OCI-LY1 (cell line): Measurements from ENCODE around the gene DCBLD2.

Experiments
- H2AFZ ChIP-seq: fragments of 200-600 bp; sonication (generic), shearing (Covaris generic); 2 replicates; pipeline ENCODE4 v1.6.0; 2014; ENCODE audit warnings: antibody characterized with exemption, mild to moderate bottlenecking, low read length
- H3F3A ChIP-seq: fragments of 200-600 bp; sonication (generic), shearing (Covaris generic); 2 replicates; pipeline ENCODE4 v1.6.0; 2014; ENCODE audit warnings: mild to moderate bottlenecking, antibody characterized with exemption, low read length, moderate library complexity; ENCODE audit not compliant: insufficient read depth
- H3K27ac ChIP-seq: fragments of 200-600 bp; sonication (generic); 2 replicates; pipeline ENCODE4 v1.5.1; 2014; ENCODE audit warnings: low read length, mixed run types, mild to moderate bottlenecking, low read depth; ENCODE audit not compliant: poor library complexity, severe bottlenecking
- H3K27me3 ChIP-seq: fragments of 200-600 bp; sonication (generic); 2 replicates; pipeline ENCODE4 v1.6.0; 2014; ENCODE audit warnings: antibody characterized with exemption, mild to moderate bottlenecking, low read length, moderate library complexity; ENCODE audit not compliant: insufficient read depth
- H3K36me3 ChIP-seq: fragments of 200-600 bp; sonication (generic); 2 replicates; pipeline ENCODE4 v1.6.1; 2014; ENCODE audit warnings: mild to moderate bottlenecking, antibody characterized with exemption, low read length, moderate library complexity, mixed read lengths; ENCODE audit not compliant: insufficient read depth
- H3K4me1 ChIP-seq: fragments of 200-600 bp; sonication (generic); 2 replicates; pipeline ENCODE4 v1.5.1; 2014; ENCODE audit warnings: mild to moderate bottlenecking, low read length, moderate library complexity; ENCODE audit not compliant: insufficient read depth, severe bottlenecking
- H3K4me2 ChIP-seq: fragments of 200-600 bp; sonication (generic), shearing (Covaris generic); 2 replicates; pipeline ENCODE4 v1.6.1; 2014; ENCODE audit warnings: low read length
- H3K4me3 ChIP-seq: fragments of 200-600 bp; sonication (generic); 2 replicates; pipeline ENCODE4 v1.5.1; 2014; ENCODE audit warnings: low read length, low read depth, mild to moderate bottlenecking, mixed read lengths; ENCODE audit not compliant: poor library complexity, severe bottlenecking
- H3K79me2 ChIP-seq: fragments of 200-600 bp; shearing (Covaris generic); 2 replicates; pipeline ENCODE4 v1.6.1; 2016; ENCODE audit warnings: mixed run types, low read length, mixed read lengths; ENCODE audit not compliant: insufficient read depth
- H3K9ac ChIP-seq: fragments of 200-600 bp; sonication (generic), shearing (Covaris generic); 2 replicates; pipeline ENCODE4 v1.6.1; 2014; ENCODE audit warnings: mild to moderate bottlenecking, low read length, mixed read lengths
- H3K9me2 ChIP-seq: fragments of 200-600 bp; sonication (generic), shearing (Covaris generic); 2 replicates; pipeline ENCODE4 v1.6.1; 2014; ENCODE audit warnings: low read depth, mild to moderate bottlenecking, low read length, mixed read lengths
- H3K9me3 ChIP-seq: fragments of 200-600 bp; shearing (Covaris generic); 2 replicates; pipeline ENCODE4 v1.6.1; 2014; ENCODE audit warnings: low read length, mixed read lengths
- H4K20me1 ChIP-seq: fragments of 200-600 bp; sonication (generic), shearing (Covaris generic); 2 replicates; pipeline ENCODE4 v1.6.0; 2016; ENCODE audit warnings: mild to moderate bottlenecking, low read length; ENCODE audit not compliant: insufficient read depth
- EZH2 ChIP-seq: fragments of 200-600 bp; sonication (generic), shearing (Covaris generic); IDR thresholded peaks from 2 replicates; pipeline ENCODE4 v1.8.0; 2017; ENCODE audit warnings: borderline replicate concordance, mixed run types, mild to moderate bottlenecking, antibody characterized with exemption, low read length, moderate library complexity, mixed read lengths
- TF ChIP-seq, protein P1 (sequence below): fragments of 200-600 bp; sonication (generic), shearing (Covaris generic); IDR thresholded peaks from 2 replicates; pipeline ENCODE4 v1.5.1; 2017; ENCODE audit warnings: mild to moderate bottlenecking, antibody characterized with exemption, low read length, moderate library complexity, mixed read lengths

DCBLD2 gene

DNA sequence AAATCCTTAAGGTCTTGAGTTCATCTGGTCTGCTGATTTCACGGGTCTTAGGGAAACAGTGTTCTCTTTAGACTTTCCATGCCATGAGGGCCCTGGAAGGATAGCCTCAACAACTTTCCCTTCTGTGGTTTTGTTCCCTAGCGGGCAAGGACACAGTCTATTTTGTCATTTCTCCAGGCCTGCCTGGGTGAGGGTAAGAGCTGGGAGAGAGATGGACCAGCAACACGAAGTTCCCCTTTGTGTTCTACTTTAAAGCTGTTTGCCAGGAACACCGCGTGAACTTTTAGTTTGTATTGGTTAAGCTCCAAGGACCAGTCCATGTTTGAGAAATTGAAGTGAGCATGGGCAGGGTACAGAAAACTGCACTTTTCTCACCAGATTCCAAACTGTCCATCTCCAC is 117.5 kb downstream of the DCBLD2 start:
- no peaks in the 10 kb centered on the region for H3K4me1 ChIP-seq

DNA sequence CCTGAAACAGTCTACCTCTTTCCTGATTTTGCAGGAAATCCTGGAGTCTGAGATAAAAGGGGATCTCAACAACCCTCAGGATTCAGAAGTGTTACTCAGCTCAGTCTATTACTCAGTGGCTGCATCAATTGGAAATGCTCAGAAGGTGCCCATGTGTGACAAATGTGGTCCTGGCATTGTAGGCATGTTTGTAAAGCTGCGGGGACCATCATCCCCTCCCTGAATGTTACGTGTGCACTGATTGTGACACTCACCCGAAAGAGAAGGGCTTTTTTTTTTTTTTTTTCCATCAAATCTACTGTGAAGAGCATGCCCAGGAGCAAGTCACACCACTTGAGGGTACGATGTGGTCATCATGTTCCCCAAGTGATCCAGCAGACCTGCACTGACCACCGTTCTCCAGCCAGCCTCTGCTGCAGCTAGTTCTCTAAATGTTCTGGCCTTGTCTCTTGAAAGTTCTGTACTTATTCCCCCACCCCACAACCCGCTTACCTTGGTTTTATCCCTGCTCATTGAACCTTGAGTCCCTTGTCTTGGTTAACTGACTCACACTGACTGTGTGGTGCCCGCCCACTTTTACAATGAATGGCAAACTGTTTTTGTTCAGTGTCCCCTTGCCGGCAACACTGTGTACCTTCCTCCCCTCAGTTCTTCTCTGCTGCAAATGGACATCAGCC is 118.5 kb downstream of the DCBLD2 start:
- Histone ChIP-seq H3K4me1 (no peaks in the 10 kb centered on the region), H3K9me2 (no peaks in the 10 kb centered on the region), H3F3A (no peaks in the 10 kb centered on the region), H3K9ac (no peak overlapping the region), H3K27ac (no peak overlapping the region), H4K20me1 (no peaks in the 10 kb centered on the region), H3K4me2 (no peak overlapping the region), H3K36me3 (no peaks in the 10 kb centered on the region), H3K9me3 (no peaks in the 10 kb centered on the region), H3K4me3 (no peak overlapping the region), H2AFZ (no peak overlapping the region), H3K79me2 (no peaks in the 10 kb centered on the region), H3K27me3 (no peaks in the 10 kb centered on the region)
- TF ChIP-seq EZH2 = no peak
- TF ChIP-seq, protein P1, sequence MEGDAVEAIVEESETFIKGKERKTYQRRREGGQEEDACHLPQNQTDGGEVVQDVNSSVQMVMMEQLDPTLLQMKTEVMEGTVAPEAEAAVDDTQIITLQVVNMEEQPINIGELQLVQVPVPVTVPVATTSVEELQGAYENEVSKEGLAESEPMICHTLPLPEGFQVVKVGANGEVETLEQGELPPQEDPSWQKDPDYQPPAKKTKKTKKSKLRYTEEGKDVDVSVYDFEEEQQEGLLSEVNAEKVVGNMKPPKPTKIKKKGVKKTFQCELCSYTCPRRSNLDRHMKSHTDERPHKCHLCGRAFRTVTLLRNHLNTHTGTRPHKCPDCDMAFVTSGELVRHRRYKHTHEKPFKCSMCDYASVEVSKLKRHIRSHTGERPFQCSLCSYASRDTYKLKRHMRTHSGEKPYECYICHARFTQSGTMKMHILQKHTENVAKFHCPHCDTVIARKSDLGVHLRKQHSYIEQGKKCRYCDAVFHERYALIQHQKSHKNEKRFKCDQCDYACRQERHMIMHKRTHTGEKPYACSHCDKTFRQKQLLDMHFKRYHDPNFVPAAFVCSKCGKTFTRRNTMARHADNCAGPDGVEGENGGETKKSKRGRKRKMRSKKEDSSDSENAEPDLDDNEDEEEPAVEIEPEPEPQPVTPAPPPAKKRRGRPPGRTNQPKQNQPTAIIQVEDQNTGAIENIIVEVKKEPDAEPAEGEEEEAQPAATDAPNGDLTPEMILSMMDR = no peak

More for the DNA sequence above, 117.5 kb downstream of the DCBLD2 start:
- Histone ChIP-seq H3K4me3 (no peak overlapping the region), H3K79me2 (no peaks in the 10 kb centered on the region), H3K9ac (no peak overlapping the region), H3K9me2 (no peaks in the 10 kb centered on the region), H3K4me2 (no peak overlapping the region), H3F3A (no peaks in the 10 kb centered on the region), H3K27me3 (no peaks in the 10 kb centered on the region), H3K36me3 (no peaks in the 10 kb centered on the region), H3K27ac (no peak overlapping the region), H3K9me3 (no peaks in the 10 kb centered on the region), H4K20me1 (no peaks in the 10 kb centered on the region), H2AFZ (no peak overlapping the region)
- no peak for TF ChIP-seq EZH2
- TF ChIP-seq, protein P1 = no peak

DNA sequence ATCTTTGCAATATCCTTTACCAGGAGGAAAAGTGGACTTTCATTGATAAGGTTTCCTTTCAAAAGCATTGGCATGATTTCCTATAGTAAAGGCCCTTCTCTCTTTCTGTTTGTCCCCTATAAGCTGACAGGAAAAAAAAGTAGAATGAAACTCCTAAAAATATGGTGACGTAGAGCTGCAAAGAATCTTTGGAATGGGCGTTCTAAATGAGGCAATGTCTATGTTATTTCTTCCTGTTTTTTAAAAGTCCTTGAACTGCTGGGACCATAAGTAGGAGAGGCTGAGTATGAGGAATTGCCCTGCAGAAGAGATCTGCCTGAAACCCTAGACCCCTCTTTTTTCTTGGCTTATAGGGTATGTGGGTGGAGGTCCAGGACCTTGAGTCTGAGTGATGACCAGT is 121.2 kb downstream of the DCBLD2 start:
- Histone ChIP-seq H2AFZ (no peak overlapping the region), H3K4me2 (no peak overlapping the region), H3K9ac (no peak overlapping the region), H3K9me2 (no peaks in the 10 kb centered on the region), H3K36me3 (no peaks in the 10 kb centered on the region), H3K4me3 (no peak overlapping the region), H3K27me3 (no peaks in the 10 kb centered on the region), H3K9me3 (no peaks in the 10 kb centered on the region), H3K4me1 (no peaks in the 10 kb centered on the region), H3F3A (no peaks in the 10 kb centered on the region), H4K20me1 (no peaks in the 10 kb centered on the region), H3K27ac (no peak overlapping the region), H3K79me2 (no peaks in the 10 kb centered on the region)
- no peak for TF ChIP-seq EZH2
- TF ChIP-seq, protein P1 = no peak
